ENCODE data around the gene IQCH. TPM values are rescaled to one million over a fixed set of nuclear protein-coding genes. Genes with fewer than 3 reads are reported as not detected.

IQCH gene
- polyA plus RNA-seq, 1 donor (not counting 4 experiments of a cell fraction or from before 2014, with no cell fraction given), result 2.6 TPM

GRCh38 chr15:67462875-67463274 is 208.3 kb downstream of the IQCH start:
- Histone ChIP-seq H3K4me2 (ENCODE audit: control insufficient read depth, extremely low read depth, insufficient read depth, low read depth, low read length) (no peak overlapping the region), H3K79me2 (ENCODE audit: control insufficient read depth, insufficient read depth, low read length) (no peaks in the 10 kb centered on the region), H3K27ac (ENCODE audit: control insufficient read depth, insufficient read depth, low read length) (no peak overlapping the region), H3K36me3 (ENCODE audit: control insufficient read depth in 2 of 2, extremely low read depth in 1 of 2, insufficient read depth in 2 of 2, low read length in 2 of 2) (peaks cover 0 to 1% of the 10 kb centered on the region in 2 experiments), H4K20me1 (ENCODE audit: control insufficient read depth, extremely low read depth, insufficient read depth, low read length) (no peaks in the 10 kb centered on the region), H2AFZ (ENCODE audit: control insufficient read depth, low read length) (no peak overlapping the region), H3K4me1 (ENCODE audit: control insufficient read depth, extremely low read depth, insufficient read depth, low read length) (peaks cover 20% of the 10 kb centered on the region), H3K9ac (ENCODE audit: control insufficient read depth, extremely low read depth, insufficient read depth, low read length) (no peak overlapping the region), H3K4me3 (ENCODE audit: control insufficient read depth in 2 of 3, extremely low read depth in 1 of 3, insufficient read depth in 2 of 3, low read depth in 1 of 3, low read length in 3 of 3) (no peak overlapping the region), H3K9me3 (ENCODE audit: control insufficient read depth, low read depth, low read length) (no peaks in the 10 kb centered on the region), H3K9me1 (ENCODE audit: control insufficient read depth, extremely low read depth, insufficient read depth, low read length) (no peaks in the 10 kb centered on the region), H3K27me3 (ENCODE audit: control insufficient read depth, extremely low read depth, insufficient read depth, low read length) (no peaks in the 10 kb centered on the region)
- no peak for TF ChIP-seq EZH2 (IDR thresholded peaks at IDR 0.05; ENCODE audit: low read length)
- TF ChIP-seq CTCF (optimal IDR thresholded peaks at IDR 0.05 in 1 of 3, IDR thresholded peaks at IDR 0.05 in 1 of 3, conservative IDR thresholded peaks at IDR 0.05 in 1 of 3; ENCODE audit: extremely low read depth in 1 of 3, insufficient read depth in 2 of 3, low read length in 3 of 3), result no peak
- DNase-seq (ENCODE audit: low read depth, low spot score) (no peak), FAIRE-seq (no peak)
- dilution Hi-C loops (cut with MboI; ENCODE audit: extremely low pct_ligation_motif_present, low sequenced_read_pairs), result no loop called here

GRCh38 chr15:67463488-67463887 is 208.9 kb downstream of the IQCH start:
- Histone ChIP-seq H3K79me2 (ENCODE audit: control insufficient read depth, insufficient read depth, low read length) (no peaks in the 10 kb centered on the region), H3K4me3 (ENCODE audit: control insufficient read depth in 2 of 3, extremely low read depth in 1 of 3, insufficient read depth in 2 of 3, low read depth in 1 of 3, low read length in 3 of 3) (no peak overlapping the region), H3K9ac (ENCODE audit: control insufficient read depth, extremely low read depth, insufficient read depth, low read length) (no peak overlapping the region), H3K36me3 (ENCODE audit: control insufficient read depth in 2 of 2, extremely low read depth in 1 of 2, insufficient read depth in 2 of 2, low read length in 2 of 2) (peaks cover 0 to 1% of the 10 kb centered on the region in 2 experiments), H3K4me1 (ENCODE audit: control insufficient read depth, extremely low read depth, insufficient read depth, low read length) (peaks cover 24% of the 10 kb centered on the region), H3K27ac (ENCODE audit: control insufficient read depth, insufficient read depth, low read length) (no peak overlapping the region), H3K9me3 (ENCODE audit: control insufficient read depth, low read depth, low read length) (no peaks in the 10 kb centered on the region), H2AFZ (ENCODE audit: control insufficient read depth, low read length) (no peak overlapping the region), H4K20me1 (ENCODE audit: control insufficient read depth, extremely low read depth, insufficient read depth, low read length) (no peaks in the 10 kb centered on the region), H3K27me3 (ENCODE audit: control insufficient read depth, extremely low read depth, insufficient read depth, low read length) (no peaks in the 10 kb centered on the region), H3K4me2 (ENCODE audit: control insufficient read depth, extremely low read depth, insufficient read depth, low read depth, low read length) (no peak overlapping the region), H3K9me1 (ENCODE audit: control insufficient read depth, extremely low read depth, insufficient read depth, low read length) (no peaks in the 10 kb centered on the region)
- DNase-seq (ENCODE audit: low read depth, low spot score), result no peak
- dilution Hi-C loops (cut with MboI; ENCODE audit: extremely low pct_ligation_motif_present, low sequenced_read_pairs), result no loop called here
- TF ChIP-seq EZH2 (IDR thresholded peaks at IDR 0.05; ENCODE audit: low read length), result no peak
- TF ChIP-seq CTCF (optimal IDR thresholded peaks at IDR 0.05 in 1 of 3, IDR thresholded peaks at IDR 0.05 in 1 of 3, conservative IDR thresholded peaks at IDR 0.05 in 1 of 3; ENCODE audit: extremely low read depth in 1 of 3, insufficient read depth in 2 of 3, low read length in 3 of 3), result no peak
- no peak for FAIRE-seq
